MM.1S (cell line): ENCODE results near the gene ELFN1.

Experiments used
- CTCF ChIP-seq: fragments of 300-600 bp; sonication (generic); IDR thresholded peaks from 2 replicates; pipeline ENCODE4 v1.5.1; 2016; ENCODE audit warnings: antibody characterized with exemption, low read length, mixed read lengths
- EZH2 ChIP-seq: fragments of 300-600 bp; sonication (generic); optimal IDR thresholded peaks from 2 replicates; pipeline ENCODE3; 2017; ENCODE audit warnings: low read depth, mild to moderate bottlenecking, antibody characterized with exemption, low read length, mixed read lengths
- EZH2phosphoT487 ChIP-seq: fragments of 300-600 bp; sonication (generic); IDR thresholded peaks from 2 replicates; pipeline ENCODE4 v1.6.1; 2018; ENCODE audit warnings: antibody characterized with exemption, low read length

- TF ChIP-seq CTCF (no peak), EZH2 (no peak), EZH2phosphoT487 (no peak)
Observed at GRCh38 chr7:1723254-1723653, 53.2 kb downstream of the ELFN1 start.
